Upper lobe of left lung (tissue), 6 donors: ENCODE measurements around the gene IRF5. TPM values are rescaled to one million over a fixed set of nuclear protein-coding genes. Genes with fewer than 3 reads are reported as not detected.

Experiments used
- ATAC-seq, 2 donors: fragments of 200-7000 bp; cut with Tn5 transposase; one replicate each; pipeline ENCODE4 v1.9.1; 2022; ENCODE audit warnings: mild to moderate bottlenecking in 2 of 2, moderate library complexity in 2 of 2; ENCODE audit not compliant: low FRiP score in 2 of 2
- DNase-seq, 2 donors: peaks; one replicate each; pipeline ENCODE4 v3.0.0-alpha.2; 2019 to 2020
- H3K27ac ChIP-seq, 4 donors: fragments of 200-600 bp; sonication (generic); one replicate each; pipeline ENCODE4 v1.5.1; 2016 to 2019
- H3K27me3 ChIP-seq, 4 donors: fragments of 200-600 bp; sonication (generic); one replicate each; pipeline ENCODE4 v1.5.1; 2017 to 2019
- H3K36me3 ChIP-seq, 4 donors: fragments of 200-600 bp; sonication (generic); one replicate each; pipeline ENCODE4 v1.5.1; 2016 to 2019
- H3K4me1 ChIP-seq, 4 donors: fragments of 200-600 bp; sonication (generic); one replicate each; pipeline ENCODE4 v1.5.1; 2018 to 2019
- H3K4me3 ChIP-seq, 4 donors: fragments of 200-600 bp; sonication (generic); one replicate each; pipeline ENCODE4 v1.5.1; 2017 to 2019; ENCODE audit warnings: mild to moderate bottlenecking in 2 of 4, moderate library complexity in 1 of 4
- H3K9me3 ChIP-seq, 4 donors: fragments of 200-600 bp; sonication (generic); one replicate each; pipeline ENCODE4 v1.5.1; 2018 to 2019
- CTCF ChIP-seq, 6 experiments: fragments of 450-650 bp in 4 of 6; fragments of 200-600 bp in 2 of 6; sonication (generic) in 2 of 6; IDR thresholded peaks; one replicate each; pipeline ENCODE4 v1.5.1; 2016 to 2019; ENCODE audit warnings: antibody characterized with exemption in 6 of 6
- EP300 ChIP-seq, 4 donors: sonication (generic); formaldehyde crosslinking; IDR thresholded peaks; one replicate each; pipeline ENCODE4 v1.5.1; 2017; ENCODE audit warnings: antibody characterized with exemption in 4 of 4, control low read depth in 2 of 4
- POLR2A ChIP-seq, 4 donors: fragments of 450-650 bp; IDR thresholded peaks; one replicate each; pipeline ENCODE4 v1.5.1; 2016 to 2017; ENCODE audit warnings: antibody characterized with exemption in 4 of 4, mild to moderate bottlenecking in 2 of 4
- POLR2AphosphoS5 ChIP-seq, 2 donors: sonication (generic); formaldehyde crosslinking; IDR thresholded peaks; one replicate each; pipeline ENCODE4 v1.5.1; 2017; ENCODE audit warnings: antibody characterized with exemption in 2 of 2
- WGBS, 2 donors: methylation state at CpG; one replicate each; pipeline ENCODE4 v1.1.5; 2017 to 2018; 5-methylcytosine and 5-hydroxymethylcytosine counted together
- total RNA-seq, 6 donors: library from RNA; depleted of rRNA in 4 of 6; stranded (reverse); fragments of >200 nt in 4 of 6; gene quantifications; one replicate each; pipeline versions ENCODE4 v1.1.0 to v1.2.1, GENCODE V29; 2016 to 2021
- donor health status: DM: no; HTN: no; CAD: no; lungs with moderate emphysema.
- donor health status: DM: no; HTN: yes; CAD: no; lungs with severe emphysema.

The IRF5 gene
- total RNA-seq, 6 donors from 2014 or later: 10.7 to 83.8 (median 45.8) TPM

- TF ChIP-seq POLR2AphosphoS5 (IDR thresholded peaks at IDR 0.05): no peak
- TF ChIP-seq EP300 (IDR thresholded peaks at IDR 0.05): no peak
- no peak for TF ChIP-seq CTCF (IDR thresholded peaks at IDR 0.05)
- no peak for TF ChIP-seq POLR2A (IDR thresholded peaks at IDR 0.05)
- WGBS, 2 donors: 93 to 94% methylated on average over 2 to 4 of the region's 4 CpGs
Observed at GRCh38 chr7:128936798-128937197, 929 bp upstream of the IRF5 start.

GRCh38 chr7:128937271-128937646 lies 468 bp upstream of the IRF5 start:
- Histone ChIP-seq H3K27me3 (no peaks in the 10 kb centered on the region), H3K4me3 (peak overlapping the region in 3 of 4 donors; percentile 58 to 66 (median 65)), H3K9me3 (no peaks in the 10 kb centered on the region), H3K27ac (peak overlapping the region; percentile 68 to 88 (median 78)), H3K36me3 (no peaks in the 10 kb centered on the region), H3K4me1 (peaks cover 14 to 39% (median 18%) of the 10 kb centered on the region in 4 donors)
- TF ChIP-seq POLR2AphosphoS5 (IDR thresholded peaks at IDR 0.05): no peak
- TF ChIP-seq CTCF (IDR thresholded peaks at IDR 0.05): no peak
- TF ChIP-seq POLR2A (IDR thresholded peaks at IDR 0.05): no peak
- no peak for TF ChIP-seq EP300 (IDR thresholded peaks at IDR 0.05)
- no peak for DNase-seq
- WGBS, 2 donors: 65% methylated on average over 14 to 17 of the region's 17 CpGs
- no peak for ATAC-seq

More at GRCh38 chr7:128936798-128937197, 929 bp upstream of the IRF5 start:
- H3K36me3 ChIP-seq: no peaks in the 10 kb centered on the region
- peaks cover 14 to 39% (median 18%) of the 10 kb centered on the region in 4 donors for H3K4me1 ChIP-seq
- DNase-seq (no peak), ATAC-seq (no peak)
- H3K9me3 ChIP-seq: no peaks in the 10 kb centered on the region
- H3K27me3 ChIP-seq: no peaks in the 10 kb centered on the region
- no peak overlapping the region for H3K4me3 ChIP-seq
- H3K27ac ChIP-seq: no peak overlapping the region

- WGBS, 2 donors: 0 to 1% methylated on average over 20 to 24 of the region's 30 CpGs
- TF ChIP-seq EP300 (IDR thresholded peaks at IDR 0.05) (no peak), CTCF (IDR thresholded peaks at IDR 0.05) (no peak), POLR2AphosphoS5 (IDR thresholded peaks at IDR 0.05) (no peak), POLR2A (IDR thresholded peaks at IDR 0.05) (peak in 1 of 4 donors; percentile 52)
- Histone ChIP-seq H3K4me1 (peaks cover 14 to 34% (median 16%) of the 10 kb centered on the region in 4 donors), H3K36me3 (no peaks in the 10 kb centered on the region), H3K27me3 (no peaks in the 10 kb centered on the region), H3K27ac (peak overlapping the region; percentile 68 to 88 (median 78)), H3K4me3 (peak overlapping the region; percentile 47 to 66 (median 62)), H3K9me3 (no peaks in the 10 kb centered on the region)
- peak in 1 of 2 donors; percentile 86 for DNase-seq
- ATAC-seq: peak; percentile 15 to 36
Observed at GRCh38 chr7:128938544-128939074, 882 bp downstream of the IRF5 start.

- TF ChIP-seq POLR2A (IDR thresholded peaks at IDR 0.05): peak in 1 of 4 donors; percentile 52
- TF ChIP-seq POLR2AphosphoS5 (IDR thresholded peaks at IDR 0.05): no peak
- no peak for TF ChIP-seq EP300 (IDR thresholded peaks at IDR 0.05)
- TF ChIP-seq CTCF (IDR thresholded peaks at IDR 0.05): no peak
- H3K27me3 ChIP-seq: no peaks in the 10 kb centered on the region
- H3K27ac ChIP-seq: peak overlapping the region; percentile 68 to 88 (median 78)
- 56 to 80% methylated on average over 1 to 7 of the region's 7 CpGs for WGBS, 2 donors
- DNase-seq: peak in 1 of 2 donors; percentile 65
- peak overlapping the region in 3 of 4 donors; percentile 58 to 66 (median 65) for H3K4me3 ChIP-seq
- H3K4me1 ChIP-seq: peaks cover 14 to 34% (median 15%) of the 10 kb centered on the region in 4 donors
- H3K9me3 ChIP-seq: no peaks in the 10 kb centered on the region
- H3K36me3 ChIP-seq: no peaks in the 10 kb centered on the region
- ATAC-seq: peak; percentile 50 to 52
Observed at GRCh38 chr7:128939075-128939860, 1.5 kb downstream of the IRF5 start.
